Measurements from ENCODE around the gene HECTD4.
A peak's percentile ranks its signal among the peaks of the same experiment; 100 is the strongest.

HECTD4 gene

GRCh38 chr12:112170971-112171596 is 211.1 kb downstream of the HECTD4 start:
- DNase-seq, result no peak

- DNase-seq, result peak; percentile 65
Observed at GRCh38 chr12:112170376-112170775, 211.9 kb downstream of the HECTD4 start.

GRCh38 chr12:112169966-112170365 is 212.3 kb downstream of the HECTD4 start:
- no peak for DNase-seq

GRCh38 chr12:112169161-112169872 is 212.9 kb downstream of the HECTD4 start:
- no peak for DNase-seq

GRCh38 chr12:112168561-112168971 is 213.7 kb downstream of the HECTD4 start:
- no peak for DNase-seq

GRCh38 chr12:112167718-112168525 is 214.3 kb downstream of the HECTD4 start:
- DNase-seq, result no peak

- DNase-seq, result no peak
Observed at GRCh38 chr12:112167031-112167461, 215.2 kb downstream of the HECTD4 start.

GRCh38 chr12:112166051-112167015 is 215.9 kb downstream of the HECTD4 start:
- DNase-seq, result no peak

GRCh38 chr12:112165624-112166023 is 216.6 kb downstream of the HECTD4 start:
- no peak for DNase-seq

GRCh38 chr12:112164011-112164660 is 218.1 kb downstream of the HECTD4 start:
- DNase-seq, result no peak

GRCh38 chr12:112163471-112163991 is 218.7 kb downstream of the HECTD4 start:
- no peak for DNase-seq

- no peak for DNase-seq
Observed at GRCh38 chr12:112163056-112163455, 219.2 kb downstream of the HECTD4 start.

GRCh38 chr12:112162241-112162790 is 219.9 kb downstream of the HECTD4 start:
- no peak for DNase-seq

GRCh38 chr12:112161711-112162110 is 220.5 kb downstream of the HECTD4 start:
- DNase-seq, result no peak

- no peak for DNase-seq
Observed at GRCh38 chr12:112160611-112161010, 221.6 kb downstream of the HECTD4 start.

GRCh38 chr12:112159146-112159541 is 223.1 kb downstream of the HECTD4 start:
- no peak for DNase-seq

- DNase-seq, result peak; percentile 50
Observed at GRCh38 chr12:112158461-112159145, 223.6 kb downstream of the HECTD4 start.

- DNase-seq, result no peak
Observed at GRCh38 chr12:112153893-112154219, 228.4 kb downstream of the HECTD4 start.

GRCh38 chr12:112153181-112153892 is 228.9 kb downstream of the HECTD4 start:
- DNase-seq, result no peak

Data from hematopoietic multipotent progenitor cell treated with erythropoietin and hydrocortisone succinate and interleukin-3 and kit ligand, for 4 days (in vitro differentiated cells).